Endothelial cell (in vitro differentiated cells): Measurements from ENCODE around the gene STIM2. TPM values are rescaled to one million over a fixed set of nuclear protein-coding genes. Genes with fewer than 3 reads are reported as not detected.
A peak's percentile ranks its signal among the peaks of the same experiment; 100 is the strongest.

ENCODE experiments used
- DNase-seq: peaks from one replicate; pipeline ENCODE4 v3.0.0; 2021; ENCODE audit warnings: low spot score
- H3K27ac Mint-ChIP-seq: one replicate; pipeline ENCODE4 v1.8.0; 2021; ENCODE audit warnings: mixed read lengths, inconsistent platforms; ENCODE audit not compliant: unreplicated experiment
- H3K27me3 Mint-ChIP-seq: one replicate; pipeline ENCODE4 v1.8.0; 2021; ENCODE audit warnings: mild to moderate bottlenecking, moderate library complexity, mixed read lengths, inconsistent platforms; ENCODE audit not compliant: unreplicated experiment
- H3K36me3 Mint-ChIP-seq: one replicate; pipeline ENCODE4 v1.8.0; 2021; ENCODE audit warnings: mild to moderate bottlenecking, low read depth, mixed read lengths, inconsistent platforms; ENCODE audit not compliant: unreplicated experiment
- H3K4me1 Mint-ChIP-seq: one replicate; pipeline ENCODE4 v1.8.0; 2021; ENCODE audit warnings: mild to moderate bottlenecking, mixed read lengths, inconsistent platforms; ENCODE audit not compliant: unreplicated experiment
- H3K4me3 Mint-ChIP-seq: one replicate; pipeline ENCODE4 v1.8.0; 2021; ENCODE audit warnings: mild to moderate bottlenecking, mixed read lengths, inconsistent platforms; ENCODE audit not compliant: unreplicated experiment
- H3K9me3 Mint-ChIP-seq: one replicate; pipeline ENCODE4 v1.8.0; 2021; ENCODE audit warnings: mixed read lengths, inconsistent platforms; ENCODE audit not compliant: unreplicated experiment
- CTCF ChIP-seq: fragments of 200-600 bp; sonication (generic); IDR thresholded peaks from one replicate; pipeline ENCODE4 v1.5.0; 2021; ENCODE audit warnings: antibody characterized with exemption; ENCODE audit not compliant: unreplicated experiment
- total RNA-seq: library from RNA; stranded (reverse); fragmentation: NEBNext Ultra II Directional; extraction: Animal tissue kit (Norgen Biotek cat#: 25700); gene quantifications from one replicate; pipeline ENCODE4 v1.2.1, GENCODE V29; 2021; ENCODE audit not compliant: unreplicated experiment

STIM2 gene
- total RNA-seq, 1 donor from 2014 or later, result 65.7 TPM

- H3K36me3 Mint-ChIP-seq, result peaks cover 33% of the 10 kb centered on the region
- TF ChIP-seq CTCF, result no peak
- H3K4me1 Mint-ChIP-seq, result peaks cover 15% of the 10 kb centered on the region
- no peak overlapping the region for H3K4me3 Mint-ChIP-seq
- H3K9me3 Mint-ChIP-seq, result no peaks in the 10 kb centered on the region
- no peak overlapping the region for H3K27ac Mint-ChIP-seq
- no peaks in the 10 kb centered on the region for H3K27me3 Mint-ChIP-seq
- no peak for DNase-seq
These were observed 19.2 kb downstream of the STIM2 start for GRCh38 chr4:26879805-26880204.

- H3K27ac Mint-ChIP-seq, result no peak overlapping the region
- no peaks in the 10 kb centered on the region for H3K9me3 Mint-ChIP-seq
- peaks cover 28% of the 10 kb centered on the region for H3K4me1 Mint-ChIP-seq
- peaks cover 11% of the 10 kb centered on the region for H3K36me3 Mint-ChIP-seq
- no peak for DNase-seq
- no peaks in the 10 kb centered on the region for H3K27me3 Mint-ChIP-seq
- TF ChIP-seq CTCF, result no peak
- H3K4me3 Mint-ChIP-seq, result no peak overlapping the region
These were observed 23.4 kb downstream of the STIM2 start for GRCh38 chr4:26884026-26884425.

GRCh38 chr4:26884486-26884988 lies 23.9 kb downstream of the STIM2 start:
- TF ChIP-seq CTCF, result no peak
- H3K27ac Mint-ChIP-seq, result no peak overlapping the region
- no peaks in the 10 kb centered on the region for H3K27me3 Mint-ChIP-seq
- H3K9me3 Mint-ChIP-seq, result no peaks in the 10 kb centered on the region
- peaks cover 6% of the 10 kb centered on the region for H3K36me3 Mint-ChIP-seq
- no peak overlapping the region for H3K4me3 Mint-ChIP-seq
- no peak for DNase-seq
- H3K4me1 Mint-ChIP-seq, result peaks cover 28% of the 10 kb centered on the region

DNA sequence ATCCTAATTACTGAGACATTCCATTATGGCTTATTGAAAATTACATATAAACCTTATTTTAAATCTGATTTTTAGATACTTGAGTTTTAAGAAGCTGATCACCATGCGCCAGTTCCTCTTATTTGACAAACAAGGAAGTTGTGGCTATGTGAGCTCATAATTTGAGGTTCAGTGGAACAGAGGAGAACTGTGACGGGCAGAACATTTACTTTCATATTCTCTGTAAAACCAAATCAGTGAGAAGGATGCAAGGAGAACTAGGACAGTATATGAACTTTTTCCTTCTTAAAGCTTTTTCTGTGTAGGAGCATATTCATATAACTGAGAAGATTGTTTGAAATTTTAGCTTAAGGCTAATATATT lies 25.3 kb downstream of the STIM2 start:
- H3K36me3 Mint-ChIP-seq, result peaks cover 5% of the 10 kb centered on the region
- peak overlapping the region; percentile 43 for H3K27ac Mint-ChIP-seq
- H3K4me3 Mint-ChIP-seq, result no peak overlapping the region
- TF ChIP-seq CTCF, result no peak
- H3K9me3 Mint-ChIP-seq, result no peaks in the 10 kb centered on the region
- H3K4me1 Mint-ChIP-seq, result peaks cover 22% of the 10 kb centered on the region
- peaks cover 4% of the 10 kb centered on the region for H3K27me3 Mint-ChIP-seq
- no peak for DNase-seq

DNA sequence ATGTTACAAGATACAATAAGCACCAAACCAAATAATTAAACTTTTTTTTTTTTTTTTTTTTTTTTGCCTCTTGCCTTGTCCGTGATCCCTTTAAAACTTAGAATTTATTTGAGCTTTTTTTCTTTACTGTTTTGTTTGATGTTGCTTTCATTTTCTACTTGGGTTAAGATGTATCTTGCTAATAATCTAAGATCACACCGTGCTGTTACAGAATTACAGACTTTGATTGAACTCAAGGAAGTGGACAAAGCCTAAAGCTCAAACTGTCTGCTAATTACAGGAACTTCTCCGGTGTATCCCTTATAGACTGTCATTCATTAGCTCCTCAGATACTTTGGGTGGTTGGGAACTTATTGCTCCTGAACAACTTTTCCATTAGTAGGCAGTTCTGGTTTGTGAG lies 26.5 kb downstream of the STIM2 start:
- TF ChIP-seq CTCF, result no peak
- Mint-ChIP-seq H3K4me3 (no peak overlapping the region), H3K9me3 (no peaks in the 10 kb centered on the region), H3K36me3 (peaks cover 18% of the 10 kb centered on the region), H3K27ac (no peak overlapping the region), H3K4me1 (peaks cover 22% of the 10 kb centered on the region), H3K27me3 (peaks cover 7% of the 10 kb centered on the region)
- no peak for DNase-seq
